GM08714 (cell line): ENCODE results near the gene ZNF148.

Experiments
- H3K4me3 ChIP-seq: fragments of 200-500 bp; sonication (Bioruptor generic); 2 replicates; pipeline ENCODE4 v1.5.1; 2014; ENCODE audit warnings: mild to moderate bottlenecking, low read length, inconsistent platforms
- ZNF274 ChIP-seq: IDR thresholded peaks from 2 replicates; pipeline ENCODE4 v1.6.1; 2012; ENCODE audit warnings: mild to moderate bottlenecking, low read depth, low read length

ZNF148 gene

GRCh38 chr3:125386811-125387210 lies 11.7 kb upstream of the ZNF148 start:
- no peak for TF ChIP-seq ZNF274

GRCh38 chr3:125383744-125384143 lies 8.6 kb upstream of the ZNF148 start:
- TF ChIP-seq ZNF274: no peak
- no peak overlapping the region for H3K4me3 ChIP-seq

More at GRCh38 chr3:125386811-125387210, 11.7 kb upstream of the ZNF148 start:
- H3K4me3 ChIP-seq: no peak overlapping the region

DNA sequence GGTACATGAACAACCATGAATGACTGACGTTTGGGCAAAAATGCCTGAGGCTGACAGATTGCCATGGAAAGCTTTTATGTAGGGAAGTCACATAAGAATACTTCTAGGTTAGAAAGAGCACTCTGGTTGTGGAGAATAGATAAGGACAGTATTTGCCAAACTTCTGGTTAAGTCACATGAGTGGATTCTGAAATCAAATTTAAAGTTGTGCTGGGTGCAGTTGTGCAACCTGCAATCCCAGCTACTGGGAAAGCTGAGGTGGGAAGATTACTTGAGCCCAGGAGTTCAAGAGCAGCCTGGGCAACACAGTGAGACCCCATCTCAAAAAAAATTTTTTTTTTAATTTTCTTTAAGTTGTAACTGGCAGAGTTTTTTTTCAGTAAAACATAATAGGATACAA lies 7.2 kb upstream of the ZNF148 start:
- TF ChIP-seq ZNF274: no peak
- no peak overlapping the region for H3K4me3 ChIP-seq

GRCh38 chr3:125381743-125382142 lies 6.6 kb upstream of the ZNF148 start:
- no peak overlapping the region for H3K4me3 ChIP-seq
- no peak for TF ChIP-seq ZNF274

DNA sequence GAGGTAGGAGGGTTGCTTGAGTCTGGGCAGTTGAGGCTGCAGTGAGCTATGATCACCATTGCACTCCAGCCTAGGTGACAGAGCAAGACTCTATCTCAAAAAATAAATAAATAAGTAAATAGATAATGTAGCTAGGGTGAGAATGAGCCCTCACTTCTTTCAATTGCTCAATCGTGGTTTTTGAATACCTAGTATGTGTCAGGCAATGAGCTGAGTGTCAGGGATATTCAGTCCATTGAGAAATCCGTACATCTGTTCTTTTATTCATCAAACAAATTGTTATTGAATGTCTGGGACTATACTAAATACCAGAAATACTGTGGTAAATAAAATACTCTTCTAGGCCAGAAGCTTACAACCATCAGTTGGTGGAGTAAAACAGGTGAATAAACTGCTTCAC lies 6.2 kb upstream of the ZNF148 start:
- H3K4me3 ChIP-seq: no peak overlapping the region
- no peak for TF ChIP-seq ZNF274

DNA sequence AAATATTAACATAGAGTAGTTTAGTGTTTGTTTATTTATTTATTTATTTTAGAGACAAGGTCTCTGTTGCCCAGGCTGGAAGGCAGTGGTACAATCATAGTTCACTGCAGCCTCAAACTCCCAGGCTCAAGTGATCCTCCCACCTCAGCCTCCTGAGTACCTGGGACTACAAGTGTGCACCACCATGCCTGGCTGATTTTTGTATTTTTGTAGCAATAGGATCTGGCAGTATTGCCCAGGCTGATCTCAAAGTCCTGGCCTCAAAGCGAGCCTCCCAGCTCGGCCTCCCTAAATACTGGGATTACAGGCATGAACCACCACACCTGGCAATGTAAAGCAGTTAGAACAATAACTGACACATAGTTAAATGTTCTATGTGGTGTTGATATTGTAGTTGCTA lies 4.4 kb upstream of the ZNF148 start:
- TF ChIP-seq ZNF274: no peak
- no peak overlapping the region for H3K4me3 ChIP-seq

GRCh38 chr3:125378762-125379161 lies 3.6 kb upstream of the ZNF148 start:
- no peak for TF ChIP-seq ZNF274
- no peak overlapping the region for H3K4me3 ChIP-seq

- peak overlapping the region; percentile 94 for H3K4me3 ChIP-seq
- TF ChIP-seq ZNF274: no peak
These were observed 990 bp upstream of the ZNF148 start for GRCh38 chr3:125375950-125376679.

DNA sequence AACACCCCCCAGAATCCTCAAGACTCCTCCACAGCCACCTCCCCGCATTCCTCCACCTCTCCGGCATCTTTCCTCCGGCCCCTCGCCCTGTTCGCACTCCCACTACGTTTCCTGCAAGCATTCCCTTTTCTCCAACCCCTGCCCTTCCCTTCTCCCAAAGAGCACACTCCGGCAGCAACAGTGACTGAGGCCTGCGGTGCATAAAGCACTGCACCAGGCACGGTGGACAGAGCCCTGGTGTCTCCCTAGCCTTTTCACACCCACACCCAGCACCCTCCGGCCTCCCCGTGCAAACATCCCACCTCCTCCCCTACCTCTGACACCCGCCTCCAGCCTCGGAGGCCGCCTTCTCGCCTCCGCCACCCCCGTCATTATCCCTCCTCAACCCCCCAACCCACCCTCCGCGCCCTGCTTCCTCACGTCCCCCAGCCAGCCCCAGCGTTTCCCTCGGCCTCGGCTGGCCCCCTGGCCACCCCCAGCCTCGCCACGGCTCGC lies 577 bp downstream of the ZNF148 start:
- TF ChIP-seq ZNF274: no peak
- peak overlapping the region; percentile 94 for H3K4me3 ChIP-seq

- no peak overlapping the region for H3K4me3 ChIP-seq
- TF ChIP-seq ZNF274: no peak
These were observed 7.5 kb downstream of the ZNF148 start for GRCh38 chr3:125367403-125368230.

DNA sequence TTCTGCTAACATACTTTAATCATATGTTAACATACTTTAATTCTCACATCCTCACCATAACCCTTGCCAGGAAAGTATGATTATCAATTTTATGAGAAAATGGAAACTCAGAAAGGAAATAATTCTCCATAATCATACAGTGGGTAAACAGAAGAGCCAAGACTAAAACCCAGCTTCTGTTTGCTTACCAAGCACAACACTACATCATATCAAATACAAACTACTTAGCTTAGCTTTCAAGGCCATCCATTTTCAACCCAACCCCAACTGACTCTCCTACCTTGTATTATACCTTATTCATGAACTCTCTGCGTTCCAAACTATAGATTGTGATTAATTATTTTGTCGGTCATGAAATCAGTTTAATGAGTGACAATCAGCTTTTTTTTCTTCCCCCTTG lies 9.0 kb downstream of the ZNF148 start:
- no peak overlapping the region for H3K4me3 ChIP-seq
- no peak for TF ChIP-seq ZNF274

DNA sequence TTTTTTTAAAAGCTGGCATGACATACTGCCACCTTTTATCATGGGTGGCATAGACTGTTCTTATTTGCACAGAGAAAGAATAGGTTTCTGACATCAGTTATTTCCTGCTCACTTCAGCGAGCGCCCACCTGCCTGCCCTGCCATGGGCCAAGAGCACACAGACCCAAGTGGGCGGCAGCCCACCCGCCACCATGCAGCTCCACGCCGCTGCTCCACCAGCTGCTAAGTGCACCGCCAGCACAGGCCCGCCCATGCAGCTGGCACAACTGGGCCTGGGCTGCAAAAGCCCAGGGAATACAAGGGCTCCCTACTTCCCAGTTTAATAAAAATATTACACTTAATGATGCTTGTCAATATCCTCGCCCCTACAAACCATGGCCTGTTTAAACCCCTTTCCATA lies 15.4 kb downstream of the ZNF148 start:
- TF ChIP-seq ZNF274: no peak
- H3K4me3 ChIP-seq: no peak overlapping the region

GRCh38 chr3:125358923-125359322 lies 16.2 kb downstream of the ZNF148 start:
- TF ChIP-seq ZNF274: no peak
- H3K4me3 ChIP-seq: no peak overlapping the region

DNA sequence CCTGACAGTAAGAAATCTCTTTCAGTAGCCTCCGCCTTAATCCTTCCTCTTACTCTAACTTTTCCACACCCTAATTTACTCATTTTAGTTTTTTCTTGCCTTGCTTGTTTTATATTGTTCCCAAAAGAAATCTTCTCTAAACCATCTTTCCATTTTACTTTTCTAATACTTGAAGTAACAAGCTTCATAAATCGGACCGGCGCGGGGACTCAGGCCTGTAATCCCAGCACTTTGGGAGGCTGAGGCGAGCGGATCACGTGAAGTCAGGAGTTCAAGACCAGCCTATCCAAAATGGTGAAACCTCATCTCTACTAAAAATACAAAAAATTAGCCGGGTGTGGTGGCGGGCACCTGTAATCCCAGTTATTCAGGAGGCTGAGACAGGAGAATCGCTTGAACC lies 17.3 kb downstream of the ZNF148 start:
- no peak for TF ChIP-seq ZNF274
- no peak overlapping the region for H3K4me3 ChIP-seq
